Prostate gland (tissue), 2 donors: ENCODE results near the gene TMEM139. TPM values are rescaled to one million over a fixed set of nuclear protein-coding genes. Genes with fewer than 3 reads are reported as not detected.
A peak's percentile ranks its signal among the peaks of the same experiment; 100 is the strongest.
"Not testable (repeated sequence)": the region's sequence is repeated elsewhere in the genome, so short reads cannot be mapped to it uniquely, and the experiment has no call there.

Source experiments
- DNase-seq: peaks from one replicate; pipeline ENCODE4 v3.0.0-alpha.2; 2019; ENCODE audit warnings: low spot score
- H3K27ac ChIP-seq, 2 donors: fragments of 200-600 bp; sonication (generic); 2 replicates each; pipeline ENCODE4 v1.5.1; 2017 to 2019
- H3K27me3 ChIP-seq: fragments of 200-600 bp; sonication (generic); replicated peaks from 2 replicates; pipeline ENCODE4 v1.5.1; 2019; ENCODE audit not compliant: insufficient read depth
- H3K36me3 ChIP-seq, 2 donors: fragments of 200-600 bp; sonication (generic); 1 replicate in 1 of 2; 2 replicates in 1 of 2; pipeline versions ENCODE4 v1.5.1 to v1.8.1; 2017 to 2019
- H3K4me1 ChIP-seq: fragments of 200-600 bp; sonication (generic); replicated peaks from 2 replicates; pipeline ENCODE4 v1.5.1; 2019
- H3K4me3 ChIP-seq, 2 donors: fragments of 200-600 bp; sonication (generic); 2 replicates each; pipeline ENCODE4 v1.5.1; 2017 to 2019
- H3K9me3 ChIP-seq: fragments of 200-600 bp; sonication (generic); 2 replicates; pipeline ENCODE4 v1.5.1; 2017
- POLR2A ChIP-seq: fragments of 450-650 bp; IDR thresholded peaks from one replicate; pipeline ENCODE4 v1.6.1; 2016; ENCODE audit warnings: antibody characterized with exemption, mild to moderate bottlenecking
- POLR2AphosphoS5 ChIP-seq: sonication (generic); formaldehyde crosslinking; IDR thresholded peaks from one replicate; pipeline ENCODE4 v1.6.1; 2017; ENCODE audit warnings: antibody characterized with exemption
- WGBS: methylation state at CpG from one replicate; pipeline ENCODE4 v1.1.5; 2018; 5-methylcytosine and 5-hydroxymethylcytosine counted together
- intact Hi-C: fragments of 100-400 bp; cut with DNase I; formaldehyde crosslinking; loops from one replicate; pipeline ENCODE4 v1.14.2; 2022
- total RNA-seq, 2 donors: library from RNA; depleted of rRNA; stranded (reverse); fragments of >200 nt; gene quantifications; one replicate each; pipeline ENCODE4 v1.1.0, GENCODE V29; 2016
- TF ChIP-seq, protein P1 (sequence below), 4 experiments: fragments of 200-600 bp in 2 of 4; fragments of 450-650 bp in 2 of 4; sonication (generic) in 2 of 4; IDR thresholded peaks; 1 replicate in 3 of 4; 2 replicates in 1 of 4; pipeline ENCODE4 v1.5.1; 2016 to 2019; ENCODE audit warnings: antibody characterized with exemption in 4 of 4, mild to moderate bottlenecking in 2 of 4, moderate library complexity in 2 of 4

The TMEM139 gene
- total RNA-seq, 2 donors from 2014 or later = 0.51 to 7.7 TPM

DNA sequence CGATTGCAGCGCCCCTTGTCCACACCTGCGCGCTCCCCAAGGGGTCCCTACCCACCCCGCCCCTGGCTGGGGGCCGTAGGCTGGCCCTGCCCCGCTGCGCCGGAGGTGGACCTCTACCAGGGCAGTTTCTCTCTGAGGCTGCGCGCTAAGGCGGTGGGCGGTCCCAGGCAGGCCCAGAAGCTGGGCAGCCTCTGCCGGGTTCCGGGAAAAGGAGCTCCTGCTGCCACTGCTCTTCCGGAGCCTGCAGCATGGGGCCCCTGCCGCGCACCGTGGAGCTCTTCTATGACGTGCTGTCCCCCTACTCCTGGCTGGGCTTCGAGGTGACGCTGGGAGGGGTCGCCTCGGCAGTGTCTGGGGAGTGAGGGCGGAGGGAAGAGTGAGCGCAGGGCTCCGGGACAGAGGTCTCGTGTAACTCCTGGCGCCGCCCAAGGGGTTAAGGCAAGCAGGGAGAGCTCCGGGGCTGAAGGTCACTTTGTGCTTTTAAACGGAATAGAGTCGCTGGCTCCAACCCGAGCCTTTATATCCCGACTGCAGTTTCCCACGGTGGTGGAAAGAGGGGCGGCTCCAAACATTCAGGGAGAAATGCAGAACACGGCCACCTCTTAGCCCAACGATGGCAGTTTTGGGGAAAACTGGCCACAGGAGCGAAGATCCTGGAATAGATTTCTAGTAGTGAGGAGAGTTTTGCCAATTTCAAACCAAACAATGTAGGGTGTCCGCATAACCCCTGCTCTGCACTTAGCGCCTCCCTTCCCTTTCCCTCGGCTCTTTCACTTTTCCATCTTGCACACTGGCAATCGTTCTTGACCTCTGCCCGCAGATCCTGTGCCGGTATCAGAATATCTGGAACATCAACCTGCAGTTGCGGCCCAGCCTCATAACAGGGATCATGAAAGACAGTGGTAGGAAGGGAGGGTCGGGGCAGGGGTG lies 21.2 kb upstream of the TMEM139 start, which contains the start of gene GSTK1:
GSTK1 (plus strand) TSS at position 176 of the 930 bp plus-strand sequence; CDS start at position 249, 73 bp downstream.
- DNase-seq = peak; percentile 80
- peak within 1 kb of the TSS; percentile 78 to 81 for H3K4me3 ChIP-seq
- H3K27ac ChIP-seq = peak within 1 kb of the TSS; percentile 67 to 68
- TF ChIP-seq POLR2AphosphoS5 (peak; percentile 81), POLR2A (peak; percentile 83)
- TF ChIP-seq, protein P1, sequence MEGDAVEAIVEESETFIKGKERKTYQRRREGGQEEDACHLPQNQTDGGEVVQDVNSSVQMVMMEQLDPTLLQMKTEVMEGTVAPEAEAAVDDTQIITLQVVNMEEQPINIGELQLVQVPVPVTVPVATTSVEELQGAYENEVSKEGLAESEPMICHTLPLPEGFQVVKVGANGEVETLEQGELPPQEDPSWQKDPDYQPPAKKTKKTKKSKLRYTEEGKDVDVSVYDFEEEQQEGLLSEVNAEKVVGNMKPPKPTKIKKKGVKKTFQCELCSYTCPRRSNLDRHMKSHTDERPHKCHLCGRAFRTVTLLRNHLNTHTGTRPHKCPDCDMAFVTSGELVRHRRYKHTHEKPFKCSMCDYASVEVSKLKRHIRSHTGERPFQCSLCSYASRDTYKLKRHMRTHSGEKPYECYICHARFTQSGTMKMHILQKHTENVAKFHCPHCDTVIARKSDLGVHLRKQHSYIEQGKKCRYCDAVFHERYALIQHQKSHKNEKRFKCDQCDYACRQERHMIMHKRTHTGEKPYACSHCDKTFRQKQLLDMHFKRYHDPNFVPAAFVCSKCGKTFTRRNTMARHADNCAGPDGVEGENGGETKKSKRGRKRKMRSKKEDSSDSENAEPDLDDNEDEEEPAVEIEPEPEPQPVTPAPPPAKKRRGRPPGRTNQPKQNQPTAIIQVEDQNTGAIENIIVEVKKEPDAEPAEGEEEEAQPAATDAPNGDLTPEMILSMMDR (IDR thresholded peaks at IDR 0.05) = peak in 1 of 4 experiments; percentile 26
- WGBS = 2% methylated on average over 45 of the region's 48 CpGs
- H3K4me1 ChIP-seq = no peaks in the 10 kb centered on the region
- intact Hi-C loops = no loop called here
- peaks cover 0 to 12% of the 10 kb centered on the region in 2 donors for H3K36me3 ChIP-seq
- H3K27me3 ChIP-seq = no peaks in the 10 kb centered on the region
- H3K9me3 ChIP-seq = no peaks in the 10 kb centered on the region

DNA sequence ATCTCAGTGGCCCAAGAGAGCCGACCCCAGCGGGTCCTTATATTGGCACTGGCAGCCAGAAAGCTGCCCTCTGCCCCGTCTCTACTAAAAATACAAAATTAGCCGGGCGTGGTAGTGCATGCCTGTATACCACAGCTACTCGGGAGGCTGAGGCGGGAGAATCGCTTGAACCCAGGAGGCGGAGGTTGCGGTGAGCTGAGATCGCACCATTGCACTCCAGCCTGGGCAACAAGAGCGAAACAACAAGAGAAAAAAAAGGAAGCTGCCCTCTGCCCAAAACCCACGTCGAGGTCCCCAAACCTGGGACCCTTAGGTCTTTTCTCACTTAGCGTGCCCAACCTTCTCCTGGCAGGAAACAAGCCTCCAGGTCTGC lies 20.6 kb upstream of the TMEM139 start:
- Histone ChIP-seq H3K4me3 (peak overlapping the region; percentile 78 to 81), H3K27ac (peak overlapping the region; percentile 67 to 68), H3K36me3 (peaks cover 0 to 12% of the 10 kb centered on the region in 2 donors)
- 65% methylated on average over 15 of the region's 15 CpGs for WGBS
- H3K4me1 ChIP-seq, DNase-seq, intact Hi-C loops, H3K9me3 ChIP-seq, H3K27me3 ChIP-seq: not testable (repeated sequence)

DNA sequence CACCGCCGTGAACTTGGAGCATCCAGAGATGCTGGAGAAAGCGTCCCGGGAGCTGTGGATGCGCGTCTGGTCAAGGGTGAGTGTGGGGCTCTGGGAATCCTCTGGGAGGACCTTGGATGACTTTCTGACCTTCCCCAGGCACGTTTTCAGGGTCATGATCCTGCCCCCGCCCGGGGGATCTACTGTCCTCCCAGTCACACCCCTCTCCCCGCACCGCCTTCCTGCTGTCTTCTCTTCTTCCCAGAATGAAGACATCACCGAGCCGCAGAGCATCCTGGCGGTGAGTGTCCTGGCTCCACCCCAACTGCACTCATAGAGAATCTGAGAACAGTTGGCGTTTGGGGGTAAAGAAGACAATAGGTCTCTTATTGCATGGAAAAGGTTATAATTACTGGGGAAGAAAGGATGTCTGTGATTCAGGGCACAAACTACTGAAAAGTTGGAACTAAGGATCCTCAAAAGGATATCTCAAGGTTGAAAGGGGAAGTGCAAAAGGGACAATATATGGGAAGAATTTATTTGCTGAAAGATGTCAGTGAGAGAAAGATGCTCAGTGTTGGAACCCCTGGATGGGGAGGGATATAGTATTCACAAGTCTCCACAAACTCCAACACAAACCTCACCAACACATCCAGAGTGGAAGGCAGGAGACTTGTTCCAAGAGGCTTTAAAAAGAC lies 19.6 kb upstream of the TMEM139 start:
- intact Hi-C loops = no loop called here
- H3K4me1 ChIP-seq = no peaks in the 10 kb centered on the region
- 89% methylated on average over 15 of the region's 15 CpGs for WGBS
- no peaks in the 10 kb centered on the region for H3K9me3 ChIP-seq
- no peaks in the 10 kb centered on the region for H3K27me3 ChIP-seq
- peaks cover 0 to 12% of the 10 kb centered on the region in 2 donors for H3K36me3 ChIP-seq
- TF ChIP-seq POLR2A (no peak), POLR2AphosphoS5 (no peak)
- TF ChIP-seq, protein P1 (IDR thresholded peaks at IDR 0.05) = no peak
- no peak overlapping the region for H3K4me3 ChIP-seq
- no peak for DNase-seq
- no peak overlapping the region for H3K27ac ChIP-seq

DNA sequence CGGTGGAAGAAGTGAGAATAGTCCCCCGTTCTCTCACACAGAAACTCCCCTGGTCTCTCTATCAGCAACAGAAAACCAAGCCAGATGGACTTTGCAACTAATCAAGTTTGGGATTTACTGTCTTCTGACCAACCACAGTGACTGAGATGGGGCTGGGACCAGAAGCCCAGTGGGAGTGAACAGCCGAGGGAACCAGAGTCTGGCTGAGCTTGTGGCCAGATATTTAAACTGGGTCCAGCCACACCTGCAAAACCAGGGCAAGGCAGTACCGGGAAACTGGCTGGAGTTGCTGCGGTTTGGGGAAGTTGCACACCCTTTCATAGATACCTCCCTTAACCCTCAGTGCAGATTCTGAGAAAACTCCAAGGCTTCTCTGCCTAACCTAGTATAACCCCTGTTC lies 15.5 kb upstream of the TMEM139 start:
- Histone ChIP-seq H3K27me3 (no peaks in the 10 kb centered on the region), H3K27ac (no peak overlapping the region), H3K4me1 (no peaks in the 10 kb centered on the region), H3K4me3 (no peak overlapping the region), H3K9me3 (no peaks in the 10 kb centered on the region), H3K36me3 (peaks cover 0 to 12% of the 10 kb centered on the region in 2 donors)
- WGBS = 78% methylated on average over 5 of the region's 5 CpGs
- TF ChIP-seq POLR2A (no peak), POLR2AphosphoS5 (no peak)
- TF ChIP-seq, protein P1 (IDR thresholded peaks at IDR 0.05) = no peak
- DNase-seq = no peak
- intact Hi-C loops = no loop called here

DNA sequence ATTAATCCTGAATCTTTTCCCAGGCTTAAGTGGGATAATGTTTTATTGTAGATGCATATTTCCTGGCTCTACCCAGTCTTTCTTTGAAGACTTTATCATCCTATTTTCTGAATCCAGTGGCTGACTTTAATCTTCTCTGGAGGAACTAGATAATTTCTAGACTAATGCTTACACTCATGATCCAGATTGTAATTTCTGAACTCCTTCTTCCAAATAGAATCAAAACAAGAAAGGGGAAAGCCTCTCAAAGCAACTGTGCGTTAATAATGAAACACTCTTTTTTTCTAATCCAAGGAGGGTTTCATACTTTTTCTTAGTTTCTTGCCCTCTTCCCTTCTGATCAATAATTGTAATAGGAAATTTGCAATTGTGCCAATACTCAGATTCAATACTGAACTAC lies 13.5 kb upstream of the TMEM139 start:
- TF ChIP-seq POLR2AphosphoS5 = no peak
- TF ChIP-seq POLR2A = no peak
- TF ChIP-seq, protein P1 (IDR thresholded peaks at IDR 0.05) = no peak
- no peaks in the 10 kb centered on the region for H3K4me1 ChIP-seq
- WGBS = 83% methylated on average over 1 of the region's 1 CpG
- DNase-seq = no peak
- H3K9me3 ChIP-seq = no peaks in the 10 kb centered on the region
- intact Hi-C loops = no loop called here
- no peak overlapping the region for H3K4me3 ChIP-seq
- peaks cover 0 to 12% of the 10 kb centered on the region in 2 donors for H3K36me3 ChIP-seq
- H3K27me3 ChIP-seq = no peaks in the 10 kb centered on the region
- H3K27ac ChIP-seq = no peak overlapping the region
